ENCODE data around the gene PIK3R4.

Gene PIK3R4

GRCh38 chr3:130761730-130762311 lies 15.2 kb upstream of the PIK3R4 start:
- Histone ChIP-seq H4K20me1 (ENCODE audit: insufficient read depth) (no peaks in the 10 kb centered on the region), H3K4me2 (peak overlapping the region; percentile 62), H3K36me3 (ENCODE audit: insufficient read depth) (no peaks in the 10 kb centered on the region), H3K27me3 (ENCODE audit: insufficient read depth, low read depth) (no peaks in the 10 kb centered on the region), H3K4me1 (ENCODE audit: low read depth, poor library complexity, severe bottlenecking) (peaks cover 46% of the 10 kb centered on the region), H3K9ac (peak overlapping the region; percentile 1; the same call in 1 of the 2 replicates), H3K27ac (peak overlapping the region; percentile 55; the same call in 1 of the 2 replicates), H3K79me2 (ENCODE audit: insufficient read depth, low read depth) (peaks cover 6% of the 10 kb centered on the region; the same call in 1 of the 2 replicates), H2AFZ (ENCODE audit: low read depth) (peak overlapping the region; percentile 24; the same call in 1 of the 2 replicates), H3K4me3 (IDR thresholded peaks at IDR 0.05; ENCODE audit: insufficient read depth, low read depth, low read length) (no peak overlapping the region)
- TF ChIP-seq CTCF (conservative IDR thresholded peaks at IDR 0.05; ENCODE audit: low read depth, low read length): no peak

GRCh38 chr3:130760922-130761321 lies 14.3 kb upstream of the PIK3R4 start:
- Histone ChIP-seq H3K36me3 (ENCODE audit: insufficient read depth) (no peaks in the 10 kb centered on the region), H3K4me1 (ENCODE audit: low read depth, poor library complexity, severe bottlenecking) (peaks cover 46% of the 10 kb centered on the region), H3K27me3 (ENCODE audit: insufficient read depth, low read depth) (no peaks in the 10 kb centered on the region), H2AFZ (ENCODE audit: low read depth) (0 out of 2 replicates have a peak overlapping the region, but pooled peaks have one; percentile 24), H3K4me3 (IDR thresholded peaks at IDR 0.05; ENCODE audit: insufficient read depth, low read depth, low read length) (no peak overlapping the region), H3K4me2 (peak overlapping the region; percentile 62), H3K79me2 (ENCODE audit: insufficient read depth, low read depth) (peaks cover 6% of the 10 kb centered on the region; the same call in 1 of the 2 replicates), H3K27ac (peak overlapping the region; percentile 55; the same call in 1 of the 2 replicates), H3K9ac (peak overlapping the region; percentile 1; the same call in 1 of the 2 replicates), H4K20me1 (ENCODE audit: insufficient read depth) (no peaks in the 10 kb centered on the region)
- no peak for TF ChIP-seq CTCF (conservative IDR thresholded peaks at IDR 0.05; ENCODE audit: low read depth, low read length)

GRCh38 chr3:130759692-130760338 lies 13.2 kb upstream of the PIK3R4 start:
- Histone ChIP-seq H3K27ac (peak overlapping the region; percentile 55), H3K4me1 (ENCODE audit: low read depth, poor library complexity, severe bottlenecking) (peaks cover 46% of the 10 kb centered on the region), H3K9ac (peak overlapping the region; percentile 16; the same call in 1 of the 2 replicates), H3K4me3 (IDR thresholded peaks at IDR 0.05; ENCODE audit: insufficient read depth, low read depth, low read length) (peak overlapping the region; percentile 50), H3K4me2 (peak overlapping the region; percentile 62), H2AFZ (ENCODE audit: low read depth) (peak overlapping the region; percentile 35; the same call in 1 of the 2 replicates), H3K79me2 (ENCODE audit: insufficient read depth, low read depth) (peaks cover 6% of the 10 kb centered on the region; the same call in 1 of the 2 replicates), H4K20me1 (ENCODE audit: insufficient read depth) (no peaks in the 10 kb centered on the region), H3K36me3 (ENCODE audit: insufficient read depth) (no peaks in the 10 kb centered on the region), H3K27me3 (ENCODE audit: insufficient read depth, low read depth) (no peaks in the 10 kb centered on the region)
- TF ChIP-seq CTCF (conservative IDR thresholded peaks at IDR 0.05; ENCODE audit: low read depth, low read length): peak; percentile 91

- Histone ChIP-seq H4K20me1 (ENCODE audit: insufficient read depth) (no peaks in the 10 kb centered on the region), H3K36me3 (ENCODE audit: insufficient read depth) (no peaks in the 10 kb centered on the region), H3K79me2 (ENCODE audit: insufficient read depth, low read depth) (peaks cover 6% of the 10 kb centered on the region; the same call in 1 of the 2 replicates), H2AFZ (ENCODE audit: low read depth) (no peak overlapping the region), H3K27ac (peak overlapping the region; percentile 55), H3K27me3 (ENCODE audit: insufficient read depth, low read depth) (no peaks in the 10 kb centered on the region), H3K9ac (peak overlapping the region; percentile 35; the same call in 1 of the 2 replicates), H3K4me1 (ENCODE audit: low read depth, poor library complexity, severe bottlenecking) (peaks cover 54% of the 10 kb centered on the region), H3K4me2 (peak overlapping the region; percentile 64), H3K4me3 (IDR thresholded peaks at IDR 0.05; ENCODE audit: insufficient read depth, low read depth, low read length) (peak overlapping the region; percentile 50)
- no peak for TF ChIP-seq CTCF (conservative IDR thresholded peaks at IDR 0.05; ENCODE audit: low read depth, low read length)
Measured at GRCh38 chr3:130758624-130759369, 12.2 kb upstream of the PIK3R4 start.
